Suprapubic skin (tissue), 4 donors: ENCODE data around the gene IL2RA. TPM values are rescaled to one million over a fixed set of nuclear protein-coding genes. Genes with fewer than 3 reads are reported as not detected.

ENCODE experiments used
- DNase-seq, 2 donors: peaks; one replicate each; pipeline ENCODE4 v3.0.0-alpha.2; 2019; ENCODE audit warnings: low spot score in 2 of 2
- H3K27ac ChIP-seq: fragments of 200-600 bp; sonication (generic); one replicate; pipeline ENCODE4 v1.5.1; 2019
- H3K27me3 ChIP-seq: fragments of 200-600 bp; sonication (generic); one replicate; pipeline ENCODE4 v1.5.1; 2019
- H3K36me3 ChIP-seq: fragments of 200-600 bp; sonication (generic); one replicate; pipeline ENCODE4 v1.5.1; 2019
- H3K4me1 ChIP-seq: fragments of 200-600 bp; sonication (generic); one replicate; pipeline ENCODE4 v1.5.1; 2019
- H3K4me3 ChIP-seq: fragments of 200-600 bp; sonication (generic); one replicate; pipeline ENCODE4 v1.5.1; 2019; ENCODE audit warnings: mild to moderate bottlenecking
- H3K9me3 ChIP-seq: fragments of 200-600 bp; sonication (generic); one replicate; pipeline ENCODE4 v1.5.1; 2019
- CTCF ChIP-seq, 2 donors: fragments of 200-600 bp in 1 of 2; fragments of 450-650 bp in 1 of 2; sonication (generic) in 1 of 2; IDR thresholded peaks; one replicate each; pipeline ENCODE4 v1.5.1; 2016 to 2019; ENCODE audit warnings: antibody characterized with exemption in 2 of 2, mild to moderate bottlenecking in 1 of 2, moderate library complexity in 1 of 2
- EP300 ChIP-seq: sonication (generic); formaldehyde crosslinking; IDR thresholded peaks from one replicate; pipeline ENCODE4 v1.6.1; 2017; ENCODE audit warnings: antibody characterized with exemption
- POLR2A ChIP-seq, 2 donors: fragments of 450-650 bp; IDR thresholded peaks; one replicate each; pipeline ENCODE4 v1.6.1; 2017; ENCODE audit warnings: antibody characterized with exemption in 2 of 2, mild to moderate bottlenecking in 2 of 2, moderate library complexity in 2 of 2
- POLR2AphosphoS5 ChIP-seq, 3 donors: sonication (generic); formaldehyde crosslinking; IDR thresholded peaks; one replicate each; pipeline ENCODE4 v1.6.1; 2017; ENCODE audit warnings: antibody characterized with exemption in 3 of 3
- WGBS: methylation state at CpG from one replicate; pipeline ENCODE4 v1.1.5; 2018; 5-methylcytosine and 5-hydroxymethylcytosine counted together
- total RNA-seq, 4 donors: library from RNA; depleted of rRNA; stranded (reverse); fragments of >200 nt; gene quantifications; one replicate each; pipeline ENCODE4 v1.1.0, GENCODE V29; 2016

Gene IL2RA
- total RNA-seq, 4 donors from 2014 or later = 0.21 to 0.70 TPM; not detected in 2

- 92% methylated on average over 3 of the region's 3 CpGs for WGBS
- DNase-seq = no peak
- H3K4me1 ChIP-seq = peaks cover 19% of the 10 kb centered on the region
- TF ChIP-seq POLR2A (IDR thresholded peaks at IDR 0.05) (no peak), CTCF (IDR thresholded peaks at IDR 0.05) (no peak), POLR2AphosphoS5 (IDR thresholded peaks at IDR 0.05) (no peak), EP300 (no peak)
- no peaks in the 10 kb centered on the region for H3K9me3 ChIP-seq
- no peaks in the 10 kb centered on the region for H3K27me3 ChIP-seq
- H3K27ac ChIP-seq = no peak overlapping the region
- H3K4me3 ChIP-seq = no peak overlapping the region
- no peaks in the 10 kb centered on the region for H3K36me3 ChIP-seq
Measured at GRCh38 chr10:6010569-6010968, 51.6 kb downstream of the IL2RA start.

- Histone ChIP-seq H3K4me1 (peaks cover 19% of the 10 kb centered on the region), H3K9me3 (no peaks in the 10 kb centered on the region), H3K27ac (no peak overlapping the region), H3K4me3 (no peak overlapping the region), H3K36me3 (no peaks in the 10 kb centered on the region), H3K27me3 (no peaks in the 10 kb centered on the region)
- WGBS = 90% methylated on average over 4 of the region's 4 CpGs
- no peak for DNase-seq
- TF ChIP-seq EP300 (no peak), POLR2AphosphoS5 (IDR thresholded peaks at IDR 0.05) (no peak), CTCF (IDR thresholded peaks at IDR 0.05) (no peak), POLR2A (IDR thresholded peaks at IDR 0.05) (no peak)
Measured at GRCh38 chr10:6009961-6010360, 52.2 kb downstream of the IL2RA start.

GRCh38 chr10:6009150-6009549, 53.0 kb downstream of the IL2RA start:
- H3K27ac ChIP-seq = peak overlapping the region; percentile 56
- no peaks in the 10 kb centered on the region for H3K9me3 ChIP-seq
- peak overlapping the region; percentile 16 for H3K4me3 ChIP-seq
- H3K27me3 ChIP-seq = no peaks in the 10 kb centered on the region
- DNase-seq = no peak
- TF ChIP-seq EP300 = no peak
- no peak for TF ChIP-seq CTCF (IDR thresholded peaks at IDR 0.05)
- H3K36me3 ChIP-seq = no peaks in the 10 kb centered on the region
- H3K4me1 ChIP-seq = peaks cover 16% of the 10 kb centered on the region
- 28% methylated on average over 2 of the region's 2 CpGs for WGBS

GRCh38 chr10:6008497-6009142, 53.5 kb downstream of the IL2RA start:
- Histone ChIP-seq H3K27ac (peak overlapping the region; percentile 56), H3K27me3 (no peaks in the 10 kb centered on the region), H3K4me1 (peaks cover 13% of the 10 kb centered on the region), H3K9me3 (no peaks in the 10 kb centered on the region), H3K4me3 (peak overlapping the region; percentile 16), H3K36me3 (no peaks in the 10 kb centered on the region)
- DNase-seq = no peak
- TF ChIP-seq POLR2A (IDR thresholded peaks at IDR 0.05) (no peak), CTCF (IDR thresholded peaks at IDR 0.05) (no peak)
- WGBS = 40% methylated on average over 5 of the region's 5 CpGs

GRCh38 chr10:6006991-6007390, 55.2 kb downstream of the IL2RA start:
- Histone ChIP-seq H3K4me1 (peaks cover 13% of the 10 kb centered on the region), H3K27me3 (no peaks in the 10 kb centered on the region), H3K36me3 (no peaks in the 10 kb centered on the region), H3K4me3 (no peak overlapping the region), H3K27ac (no peak overlapping the region), H3K9me3 (no peaks in the 10 kb centered on the region)
- no peak for DNase-seq
- TF ChIP-seq POLR2A (IDR thresholded peaks at IDR 0.05) = no peak
- no peak for TF ChIP-seq CTCF (IDR thresholded peaks at IDR 0.05)
- no peak for TF ChIP-seq POLR2AphosphoS5 (IDR thresholded peaks at IDR 0.05)
- no peak for TF ChIP-seq EP300
- WGBS = 0% methylated on average over 1 of the region's 1 CpG
